Stimulated activated CD4-positive, alpha-beta T cell treated with anti-CD3 and anti-CD28 coated beads, Interleukin-1b, Interleukin-23, amount 100 ng/mL, for 48 hours (primary cell): ENCODE data around the gene IFITM2.
A peak's percentile ranks its signal among the peaks of the same experiment; 100 is the strongest.
"Not testable (repeated sequence)": the region's sequence is repeated elsewhere in the genome, so short reads cannot be mapped to it uniquely, and the experiment has no call there.

Experiments used
- DNase-seq: peaks from one replicate; pipeline ENCODE4 v3.0.0-alpha.2; 2020

The IFITM2 gene

GRCh38 chr11:293852-294661 is 13.6 kb upstream of the IFITM2 start:
- no peak for DNase-seq

- no peak for DNase-seq
These were observed 12.8 kb upstream of the IFITM2 start for GRCh38 chr11:294780-295179.

GRCh38 chr11:295351-296170 is 12.1 kb upstream of the IFITM2 start:
- no peak for DNase-seq

GRCh38 chr11:296171-297050 is 11.2 kb upstream of the IFITM2 start:
- no peak for DNase-seq

- no peak for DNase-seq
These were observed 10.5 kb upstream of the IFITM2 start for GRCh38 chr11:297051-297585.

GRCh38 chr11:297586-298405 is 9.8 kb upstream of the IFITM2 start:
- DNase-seq: no peak

- no peak for DNase-seq
These were observed 9.1 kb upstream of the IFITM2 start for GRCh38 chr11:298406-299065.

GRCh38 chr11:299081-299891 is 8.3 kb upstream of the IFITM2 start, which contains the start of gene IFITM5:
TSS of gene IFITM5 (minus strand) at chr11:299526. CDS start at chr11:299490, 36 bp downstream.
- no peak for DNase-seq

- no peak for DNase-seq
These were observed 7.5 kb upstream of the IFITM2 start for GRCh38 chr11:299951-300735.

- DNase-seq: no peak
These were observed 4.3 kb upstream of the IFITM2 start for GRCh38 chr11:303363-303762.

GRCh38 chr11:304061-304506 is 3.5 kb upstream of the IFITM2 start:
- DNase-seq: no peak

- peak; percentile 58 for DNase-seq
These were observed 2.4 kb upstream of the IFITM2 start for GRCh38 chr11:304915-305843.

GRCh38 chr11:305844-306211 is 1.8 kb upstream of the IFITM2 start:
- DNase-seq: no peak

- no peak for DNase-seq
These were observed 808 bp upstream of the IFITM2 start for GRCh38 chr11:306645-307371.

GRCh38 chr11:308740-309665 is 1.4 kb downstream of the IFITM2 start:
- DNase-seq: not testable (repeated sequence)

GRCh38 chr11:309979-310572 is 2.5 kb downstream of the IFITM2 start:
- DNase-seq: not testable (repeated sequence)
